Thymus (tissue), 11 donors: ENCODE results near the gene PELO. TPM values are rescaled to one million over a fixed set of nuclear protein-coding genes. Genes with fewer than 3 reads are reported as not detected.

Experiments
- DNase-seq, 9 donors: peaks; one replicate each; pipeline ENCODE4 v3.0.0-alpha.2; 2013; ENCODE audit warnings: low spot score in 9 of 9, low read depth in 6 of 9, missing footprints in 1 of 9
- H3K27ac ChIP-seq, 2 donors: one replicate each; pipeline ENCODE4 v1.5.1; 2013; ENCODE audit warnings: control low read depth in 1 of 2, low read depth in 1 of 2, low read length in 1 of 2, mild to moderate bottlenecking in 1 of 2, moderate library complexity in 1 of 2
- H3K27me3 ChIP-seq, 2 donors: one replicate each; pipeline ENCODE4 v1.5.1; 2013; ENCODE audit warnings: low read length in 1 of 2; ENCODE audit not compliant: control insufficient read depth in 2 of 2, insufficient read depth in 1 of 2
- H3K36me3 ChIP-seq, 2 donors: one replicate each; pipeline ENCODE4 v1.5.1; 2013; ENCODE audit warnings: low read length in 1 of 2, mild to moderate bottlenecking in 1 of 2, moderate library complexity in 1 of 2; ENCODE audit not compliant: control insufficient read depth in 2 of 2, insufficient read depth in 2 of 2
- H3K4me1 ChIP-seq, 2 donors: one replicate each; pipeline ENCODE4 v1.5.1; 2013; ENCODE audit warnings: low read length in 2 of 2; ENCODE audit not compliant: control insufficient read depth in 2 of 2, insufficient read depth in 2 of 2
- H3K4me3 ChIP-seq, 2 donors: one replicate each; pipeline ENCODE4 v1.5.1; 2013; ENCODE audit warnings: low read length in 2 of 2, control low read depth in 1 of 2, mild to moderate bottlenecking in 1 of 2
- H3K9me3 ChIP-seq, 2 donors: one replicate each; pipeline ENCODE4 v1.5.1; 2013; ENCODE audit warnings: low read length in 1 of 2, mild to moderate bottlenecking in 1 of 2; ENCODE audit not compliant: control insufficient read depth in 2 of 2, insufficient read depth in 1 of 2
- WGBS: extraction: QIAGEN DNeasy Blood & Tissue Kit; methylation state at CpG from one replicate; pipeline ENCODE4 v1.1.7; 2013; 5-methylcytosine and 5-hydroxymethylcytosine counted together
- polyA plus RNA-seq: library from polyadenylated mRNA; stranded (reverse); fragments of 200-250 nt; gene quantifications from one replicate; pipeline ENCODE4 v1.2.3, GENCODE V29; 2013
- total RNA-seq: library from RNA; stranded (reverse); fragments of 120-200 nt; gene quantifications from one replicate; pipeline ENCODE4 v1.2.4, GENCODE V29; 2013
- donor health status: healthy.

PELO gene
- total and polyA plus RNA-seq, 2 donors = 6.0 to 11.8 TPM

GRCh38 chr5:52767766-52768480 lies 19.8 kb upstream of the PELO start:
- Histone ChIP-seq H3K36me3 (no peaks in the 10 kb centered on the region), H3K4me1 (peaks cover 0 to 10% of the 10 kb centered on the region in 2 donors), H3K4me3 (no peak overlapping the region), H3K27me3 (no peaks in the 10 kb centered on the region), H3K27ac (peak overlapping the region in 1 of 2 donors; percentile 56), H3K9me3 (no peaks in the 10 kb centered on the region)
- WGBS = 95% methylated on average over 1 of the region's 1 CpG
- peak in 1 of 9 donors; percentile 26 for DNase-seq

- Histone ChIP-seq H3K27ac (no peak overlapping the region), H3K4me3 (no peak overlapping the region), H3K36me3 (no peaks in the 10 kb centered on the region), H3K27me3 (no peaks in the 10 kb centered on the region), H3K4me1 (peaks cover 0 to 13% of the 10 kb centered on the region in 2 donors), H3K9me3 (no peaks in the 10 kb centered on the region)
- no peak for DNase-seq
- WGBS = 95% methylated on average over 5 of the region's 5 CpGs
Measured at GRCh38 chr5:52769061-52769460, 18.7 kb upstream of the PELO start.

- no peak for DNase-seq
- peaks cover 0 to 15% of the 10 kb centered on the region in 2 donors for H3K4me1 ChIP-seq
- H3K4me3 ChIP-seq = no peak overlapping the region
- H3K36me3 ChIP-seq = no peaks in the 10 kb centered on the region
- H3K27me3 ChIP-seq = no peaks in the 10 kb centered on the region
- H3K9me3 ChIP-seq = no peaks in the 10 kb centered on the region
- no peak overlapping the region for H3K27ac ChIP-seq
- WGBS = 97% methylated on average over 4 of the region's 4 CpGs
Measured at GRCh38 chr5:52770287-52770939, 17.3 kb upstream of the PELO start.

GRCh38 chr5:52771343-52772039 lies 16.2 kb upstream of the PELO start:
- Histone ChIP-seq H3K36me3 (no peaks in the 10 kb centered on the region), H3K27me3 (no peaks in the 10 kb centered on the region), H3K4me3 (no peak overlapping the region), H3K4me1 (peaks cover 0 to 23% of the 10 kb centered on the region in 2 donors), H3K27ac (peak overlapping the region in 1 of 2 donors; percentile 23), H3K9me3 (no peaks in the 10 kb centered on the region)
- WGBS = 40% methylated on average over 3 of the region's 3 CpGs
- peak in 2 of 9 donors; percentile 13 to 53 for DNase-seq

- H3K4me1 ChIP-seq = peaks cover 0 to 21% of the 10 kb centered on the region in 2 donors
Measured at GRCh38 chr5:52772668-52773067, 15.0 kb upstream of the PELO start.

GRCh38 chr5:52773342-52773741 lies 14.4 kb upstream of the PELO start:
- no peak for DNase-seq
- Histone ChIP-seq H3K4me1 (peaks cover 0 to 21% of the 10 kb centered on the region in 2 donors), H3K27ac (no peak overlapping the region), H3K4me3 (no peak overlapping the region), H3K27me3 (no peaks in the 10 kb centered on the region), H3K9me3 (no peaks in the 10 kb centered on the region), H3K36me3 (no peaks in the 10 kb centered on the region)
- 94% methylated on average over 2 of the region's 2 CpGs for WGBS

More at GRCh38 chr5:52772668-52773067, 15.0 kb upstream of the PELO start:
- no peak for DNase-seq
- Histone ChIP-seq H3K27ac (no peak overlapping the region), H3K36me3 (no peaks in the 10 kb centered on the region), H3K4me3 (no peak overlapping the region), H3K27me3 (no peaks in the 10 kb centered on the region), H3K9me3 (no peaks in the 10 kb centered on the region)

- H3K27ac ChIP-seq = no peak overlapping the region
- no peak for DNase-seq
- H3K27me3 ChIP-seq = no peaks in the 10 kb centered on the region
- WGBS = 46% methylated on average over 5 of the region's 5 CpGs
- peaks cover 0 to 18% of the 10 kb centered on the region in 2 donors for H3K4me1 ChIP-seq
- no peaks in the 10 kb centered on the region for H3K36me3 ChIP-seq
- H3K9me3 ChIP-seq = no peaks in the 10 kb centered on the region
- H3K4me3 ChIP-seq = no peak overlapping the region
Measured at GRCh38 chr5:52774005-52774410, 13.7 kb upstream of the PELO start.

- H3K27ac ChIP-seq = no peak overlapping the region
Measured at GRCh38 chr5:52776116-52776515, 11.6 kb upstream of the PELO start.

GRCh38 chr5:52777186-52777585 lies 10.5 kb upstream of the PELO start:
- Histone ChIP-seq H3K36me3 (no peaks in the 10 kb centered on the region), H3K9me3 (no peaks in the 10 kb centered on the region), H3K27ac (no peak overlapping the region), H3K4me3 (no peak overlapping the region), H3K27me3 (no peaks in the 10 kb centered on the region), H3K4me1 (peaks cover 0 to 13% of the 10 kb centered on the region in 2 donors)
- DNase-seq = no peak
- 43% methylated on average over 4 of the region's 4 CpGs for WGBS

More at GRCh38 chr5:52776116-52776515, 11.6 kb upstream of the PELO start:
- WGBS = 96% methylated on average over 2 of the region's 2 CpGs
- no peaks in the 10 kb centered on the region for H3K27me3 ChIP-seq
- peak in 2 of 9 donors; percentile 15 to 61 for DNase-seq
- H3K4me3 ChIP-seq = no peak overlapping the region
- no peaks in the 10 kb centered on the region for H3K36me3 ChIP-seq
- H3K9me3 ChIP-seq = no peaks in the 10 kb centered on the region
- H3K4me1 ChIP-seq = peaks cover 0 to 18% of the 10 kb centered on the region in 2 donors
